PFSK-1 (cell line): ENCODE results near the gene TMEM255B.

Source experiments
- FOXP2 ChIP-seq: optimal IDR thresholded peaks from 2 replicates; pipeline ENCODE3; 2011; ENCODE audit warnings: borderline replicate concordance, control low read depth, inconsistent platforms; ENCODE audit not compliant: insufficient read depth; ENCODE audit errors: extremely low read length, extremely low read depth
- POLR2AphosphoS5 ChIP-seq: IDR thresholded peaks from 2 replicates; pipeline ENCODE4 v1.6.1; 2012; ENCODE audit warnings: low read depth, mild to moderate bottlenecking, control low read depth, low read length, moderate library complexity
- REST ChIP-seq, 2 experiments: IDR thresholded peaks; 2 replicates each; pipeline versions ENCODE4 v1.6.1 to v1.8.0; 2011 to 2012; ENCODE audit warnings: low read depth in 2 of 2, low read length in 2 of 2, control low read depth in 1 of 2, inconsistent platforms in 1 of 2, mild to moderate bottlenecking in 1 of 2, moderate library complexity in 1 of 2; ENCODE audit not compliant: insufficient read depth in 1 of 2
- SIN3A ChIP-seq: IDR thresholded peaks from 2 replicates; pipeline ENCODE4 v1.6.1; 2012; ENCODE audit warnings: mild to moderate bottlenecking, low read length, moderate library complexity, borderline replicate concordance; ENCODE audit not compliant: insufficient read depth
- TAF1 ChIP-seq: IDR thresholded peaks from 2 replicates; pipeline ENCODE4 v1.6.1; 2012; ENCODE audit warnings: low read length, control low read depth, borderline replicate concordance; ENCODE audit not compliant: insufficient read depth

Gene TMEM255B

GRCh38 chr13:113822956-113823744 is 64.1 kb downstream of the TMEM255B start:
- TF ChIP-seq SIN3A: no peak
- no peak for TF ChIP-seq FOXP2
- no peak for TF ChIP-seq TAF1
- no peak for TF ChIP-seq REST (IDR thresholded peaks at IDR 0.05; ENCODE audit: insufficient read depth in 1 of 2, low read depth in 2 of 2, low read length in 2 of 2)
- TF ChIP-seq POLR2AphosphoS5: no peak

DNA sequence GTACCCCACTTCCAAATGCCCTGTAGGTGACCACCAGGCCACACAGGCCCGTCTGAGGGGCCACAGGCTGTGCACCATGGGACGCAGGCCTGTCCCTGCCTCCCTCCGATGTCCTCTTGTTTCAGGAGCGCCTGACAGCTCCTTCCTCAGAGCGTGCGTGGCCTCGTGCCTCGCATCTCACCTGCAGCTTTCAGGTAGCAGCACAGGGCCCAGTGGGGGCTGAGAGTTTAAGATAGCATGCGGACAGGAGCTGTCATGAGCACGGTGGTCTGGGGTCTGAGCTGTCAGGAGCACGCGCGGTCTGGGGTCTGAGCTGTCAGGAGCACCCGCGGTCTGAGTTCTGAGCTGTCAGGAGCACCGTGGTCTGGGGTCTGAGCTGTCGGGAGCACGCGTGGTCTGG is 64.7 kb downstream of the TMEM255B start:
- TF ChIP-seq SIN3A: no peak
- TF ChIP-seq POLR2AphosphoS5: no peak
- no peak for TF ChIP-seq FOXP2
- TF ChIP-seq TAF1: no peak
- TF ChIP-seq REST (IDR thresholded peaks at IDR 0.05; ENCODE audit: insufficient read depth in 1 of 2, low read depth in 2 of 2, low read length in 2 of 2): no peak

- TF ChIP-seq TAF1 (no peak), REST (IDR thresholded peaks at IDR 0.05; ENCODE audit: insufficient read depth in 1 of 2, low read depth in 2 of 2, low read length in 2 of 2) (no peak), FOXP2 (no peak), SIN3A (no peak), POLR2AphosphoS5 (no peak)
Measured at GRCh38 chr13:113825841-113826240, 66.8 kb downstream of the TMEM255B start.

- TF ChIP-seq POLR2AphosphoS5 (no peak), TAF1 (no peak)
Measured at GRCh38 chr13:113827021-113827420, 68.0 kb downstream of the TMEM255B start.

GRCh38 chr13:113828282-113828825 is 69.3 kb downstream of the TMEM255B start:
- no peak for TF ChIP-seq POLR2AphosphoS5
- no peak for TF ChIP-seq REST (IDR thresholded peaks at IDR 0.05; ENCODE audit: insufficient read depth in 1 of 2, low read depth in 2 of 2, low read length in 2 of 2)
- no peak for TF ChIP-seq TAF1
- no peak for TF ChIP-seq SIN3A
- TF ChIP-seq FOXP2: no peak
